SU-DHL-6 (cell line): ENCODE data around the gene PXYLP1.

Experiments used
- H2AFZ ChIP-seq: fragments of 200-600 bp; sonication (generic); 2 replicates; pipeline ENCODE4 v1.6.1; 2014; ENCODE audit warnings: low read depth, mild to moderate bottlenecking, moderate library complexity, mixed read lengths, antibody characterized with exemption, low read length; ENCODE audit not compliant: severe bottlenecking
- H3F3A ChIP-seq: fragments of 200-600 bp; shearing (Covaris generic); 2 replicates; pipeline ENCODE4 v1.6.0; 2016; ENCODE audit warnings: antibody characterized with exemption, mild to moderate bottlenecking; ENCODE audit not compliant: insufficient read depth
- H3K27ac ChIP-seq: fragments of 200-600 bp; sonication (generic); 2 replicates; pipeline ENCODE4 v1.5.1; 2016; ENCODE audit warnings: low read depth, mild to moderate bottlenecking, low read length, moderate library complexity, mixed read lengths
- H3K27me3 ChIP-seq: fragments of 200-600 bp; sonication (generic), shearing (Covaris generic); 2 replicates; pipeline ENCODE4 v1.6.0; 2014; ENCODE audit warnings: mild to moderate bottlenecking, low read length
- H3K36me3 ChIP-seq: fragments of 200-600 bp; sonication (generic); 2 replicates; pipeline ENCODE4 v1.6.1; 2014; ENCODE audit warnings: mild to moderate bottlenecking, low read length, mixed read lengths
- H3K4me2 ChIP-seq: fragments of 300-600, 200-600 bp; shearing (Covaris generic), sonication (generic); 2 replicates; pipeline ENCODE4 v1.6.0; 2014; ENCODE audit warnings: low read length, low read depth, mild to moderate bottlenecking; ENCODE audit not compliant: poor library complexity, severe bottlenecking
- H3K4me3 ChIP-seq: fragments of 200-600 bp; sonication (generic); 2 replicates; pipeline ENCODE4 v1.5.1; 2014; ENCODE audit warnings: antibody characterized with exemption, low read length, mild to moderate bottlenecking, mixed read lengths; ENCODE audit not compliant: insufficient read depth, poor library complexity, severe bottlenecking
- H3K79me2 ChIP-seq: fragments of 200-600 bp; sonication (generic); 2 replicates; pipeline ENCODE4 v1.6.1; 2014; ENCODE audit warnings: mild to moderate bottlenecking, low read length, moderate library complexity; ENCODE audit not compliant: insufficient read depth
- H3K9ac ChIP-seq: fragments of 200-600 bp; sonication (generic); 2 replicates; pipeline ENCODE4 v1.7.0; 2014; ENCODE audit warnings: mild to moderate bottlenecking, low read length
- H3K9me2 ChIP-seq: fragments of 200-600 bp; sonication (generic); replicated peaks from 2 replicates; pipeline ENCODE4 v1.6.1; 2014; ENCODE audit warnings: low read length; ENCODE audit not compliant: insufficient read depth
- H3K9me3 ChIP-seq: fragments of 200-600 bp; sonication (generic); 2 replicates; pipeline ENCODE4 v1.6.1; 2014; ENCODE audit warnings: low read length, mixed read lengths; ENCODE audit not compliant: insufficient read depth
- H4K20me1 ChIP-seq: fragments of 200-600 bp; sonication (generic); 2 replicates; pipeline ENCODE4 v1.6.1; 2014; ENCODE audit warnings: low read depth, mild to moderate bottlenecking, antibody characterized with exemption, low read length, moderate library complexity, mixed read lengths
- EZH2phosphoT487 ChIP-seq: fragments of 200-600 bp; sonication (generic), shearing (Covaris generic); conservative IDR thresholded peaks from 2 replicates; pipeline ENCODE4 v1.6.1; 2018; ENCODE audit warnings: mild to moderate bottlenecking, antibody characterized with exemption, low read length, moderate library complexity, mixed read lengths
- TF ChIP-seq, protein P1 (sequence below): fragments of 200-600 bp; sonication (generic); IDR thresholded peaks from one replicate; pipeline ENCODE4 v1.5.1; 2017; ENCODE audit warnings: antibody characterized with exemption, mild to moderate bottlenecking, low read length, moderate library complexity; ENCODE audit not compliant: insufficient read depth, poor library complexity, severe bottlenecking

Gene PXYLP1

DNA sequence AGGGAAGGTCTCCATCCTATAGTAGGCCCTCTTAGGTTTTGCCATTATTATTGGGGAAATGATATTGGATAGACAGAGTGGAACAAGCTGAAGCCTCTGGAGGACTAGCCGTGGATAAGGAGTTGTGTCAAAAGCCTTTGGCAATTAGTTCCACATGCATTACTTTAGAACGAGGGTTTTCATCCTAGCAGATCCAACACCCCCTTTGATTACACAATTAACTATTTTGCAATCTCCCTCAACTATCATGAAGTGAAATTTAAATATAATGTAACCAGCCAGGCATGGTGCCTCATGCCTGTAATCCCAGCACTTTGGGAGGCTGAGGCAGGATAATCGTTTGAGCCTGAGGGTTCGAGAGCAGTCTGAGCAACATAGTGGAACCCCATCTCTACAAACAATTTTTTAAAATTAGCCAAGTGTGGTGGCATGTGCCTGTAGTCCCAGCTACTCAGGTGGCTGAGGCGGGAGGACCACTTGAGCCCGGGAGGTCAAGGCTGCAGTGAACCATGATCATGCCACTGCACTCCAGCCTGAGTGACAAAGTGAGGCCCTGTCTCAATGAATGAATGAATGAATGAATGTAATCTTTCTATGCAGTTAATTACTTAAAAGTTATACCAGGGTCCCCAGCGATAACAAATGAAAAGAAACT, 56.8 kb downstream of the PXYLP1 start:
- Histone ChIP-seq H3K27me3 (no peaks in the 10 kb centered on the region), H3K27ac (no peak overlapping the region), H4K20me1 (no peaks in the 10 kb centered on the region), H3K9ac (no peak overlapping the region), H3K4me3 (no peak overlapping the region), H3K9me2 (no peaks in the 10 kb centered on the region), H3K9me3 (no peaks in the 10 kb centered on the region), H2AFZ (no peak overlapping the region), H3K79me2 (no peaks in the 10 kb centered on the region), H3K36me3 (no peaks in the 10 kb centered on the region), H3F3A (no peaks in the 10 kb centered on the region), H3K4me2 (no peak overlapping the region)
- TF ChIP-seq, protein P1, sequence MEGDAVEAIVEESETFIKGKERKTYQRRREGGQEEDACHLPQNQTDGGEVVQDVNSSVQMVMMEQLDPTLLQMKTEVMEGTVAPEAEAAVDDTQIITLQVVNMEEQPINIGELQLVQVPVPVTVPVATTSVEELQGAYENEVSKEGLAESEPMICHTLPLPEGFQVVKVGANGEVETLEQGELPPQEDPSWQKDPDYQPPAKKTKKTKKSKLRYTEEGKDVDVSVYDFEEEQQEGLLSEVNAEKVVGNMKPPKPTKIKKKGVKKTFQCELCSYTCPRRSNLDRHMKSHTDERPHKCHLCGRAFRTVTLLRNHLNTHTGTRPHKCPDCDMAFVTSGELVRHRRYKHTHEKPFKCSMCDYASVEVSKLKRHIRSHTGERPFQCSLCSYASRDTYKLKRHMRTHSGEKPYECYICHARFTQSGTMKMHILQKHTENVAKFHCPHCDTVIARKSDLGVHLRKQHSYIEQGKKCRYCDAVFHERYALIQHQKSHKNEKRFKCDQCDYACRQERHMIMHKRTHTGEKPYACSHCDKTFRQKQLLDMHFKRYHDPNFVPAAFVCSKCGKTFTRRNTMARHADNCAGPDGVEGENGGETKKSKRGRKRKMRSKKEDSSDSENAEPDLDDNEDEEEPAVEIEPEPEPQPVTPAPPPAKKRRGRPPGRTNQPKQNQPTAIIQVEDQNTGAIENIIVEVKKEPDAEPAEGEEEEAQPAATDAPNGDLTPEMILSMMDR = no peak
- TF ChIP-seq EZH2phosphoT487 = no peak

DNA sequence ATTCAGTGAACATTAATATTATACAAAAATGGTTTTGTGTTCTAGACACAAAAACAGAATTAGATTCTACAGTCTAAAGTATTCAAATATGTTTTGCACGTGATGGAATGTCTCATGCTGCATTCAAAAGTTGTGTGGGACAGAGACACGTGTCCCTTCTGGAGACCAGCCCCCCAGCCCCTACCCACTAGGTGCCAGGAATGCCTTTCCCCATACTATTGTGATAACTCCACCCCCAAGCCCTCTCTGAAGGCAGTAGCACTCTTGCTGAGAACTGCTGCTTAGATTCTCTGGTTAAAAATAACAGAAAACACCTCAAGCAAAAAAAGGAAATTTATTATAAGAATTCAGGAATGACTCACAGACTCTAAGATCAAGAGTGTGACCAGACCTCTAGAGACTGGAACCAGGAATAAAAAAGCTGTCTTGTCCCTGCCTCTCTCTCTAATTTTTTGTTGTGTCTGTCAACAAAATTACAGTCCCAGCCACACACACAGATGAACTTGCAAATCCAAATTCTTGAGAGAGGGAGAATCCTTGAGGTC, 57.7 kb downstream of the PXYLP1 start:
- no peak overlapping the region for H3K4me3 ChIP-seq
- no peak overlapping the region for H3K4me2 ChIP-seq
- TF ChIP-seq EZH2phosphoT487 = no peak
- TF ChIP-seq, protein P1 = no peak
- no peaks in the 10 kb centered on the region for H3K36me3 ChIP-seq
- no peaks in the 10 kb centered on the region for H3K9me3 ChIP-seq
- H3K9ac ChIP-seq = no peak overlapping the region
- H3K27ac ChIP-seq = no peak overlapping the region
- no peaks in the 10 kb centered on the region for H3K79me2 ChIP-seq
- H2AFZ ChIP-seq = no peak overlapping the region
- no peaks in the 10 kb centered on the region for H3K9me2 ChIP-seq
- no peaks in the 10 kb centered on the region for H3F3A ChIP-seq
- no peaks in the 10 kb centered on the region for H3K27me3 ChIP-seq
- H4K20me1 ChIP-seq = no peaks in the 10 kb centered on the region

DNA sequence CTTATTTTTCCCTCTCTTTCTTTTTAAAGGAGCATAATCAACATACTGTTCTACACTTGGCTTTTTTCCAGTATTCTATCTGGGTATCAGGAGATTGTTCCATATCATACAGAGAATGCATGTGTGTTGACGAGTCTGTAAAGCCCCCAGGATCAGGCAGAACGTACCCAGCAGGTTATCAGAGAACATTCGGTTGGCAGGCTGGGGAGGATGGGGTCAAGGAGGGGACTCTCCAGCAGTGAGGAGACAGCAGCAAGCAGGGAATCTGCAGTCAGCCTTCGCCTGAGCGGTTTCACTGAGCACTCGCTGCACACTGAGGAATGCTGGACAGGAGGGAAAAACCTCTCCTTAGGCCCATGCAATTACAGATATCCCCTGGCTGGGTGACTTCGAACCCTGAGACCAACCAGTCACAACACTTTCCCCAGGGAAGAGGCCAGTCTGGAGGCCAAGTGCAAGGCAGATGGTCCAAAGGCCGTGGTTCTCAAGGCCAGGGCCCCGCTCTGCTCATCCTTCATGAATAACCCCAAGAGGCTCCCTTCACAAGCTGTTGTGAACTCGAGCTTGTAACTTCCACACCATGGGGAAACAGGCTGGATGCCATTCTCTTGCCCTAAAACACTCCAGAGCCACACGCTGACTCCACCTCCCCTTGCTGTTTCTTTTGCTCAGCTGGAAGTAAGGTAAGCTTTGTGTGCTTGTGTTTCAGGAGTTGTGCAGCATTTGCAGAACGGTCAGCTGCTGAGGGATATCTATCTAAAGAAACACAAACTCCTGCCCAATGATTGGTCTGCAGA, 60.1 kb downstream of the PXYLP1 start:
- Histone ChIP-seq H3K9ac (no peak overlapping the region), H3K4me2 (no peak overlapping the region), H4K20me1 (no peaks in the 10 kb centered on the region), H3K79me2 (no peaks in the 10 kb centered on the region), H3K4me3 (no peak overlapping the region), H2AFZ (no peak overlapping the region), H3K27me3 (no peaks in the 10 kb centered on the region), H3K27ac (no peak overlapping the region), H3F3A (no peaks in the 10 kb centered on the region), H3K9me2 (no peaks in the 10 kb centered on the region), H3K36me3 (no peaks in the 10 kb centered on the region), H3K9me3 (no peaks in the 10 kb centered on the region)
- TF ChIP-seq, protein P1 = no peak
- no peak for TF ChIP-seq EZH2phosphoT487
